DMS 273 treated with DMSO at 0.1 percent for 48 hours (cell line): ENCODE results near the gene CTCF.
"Not testable (repeated sequence)": the region's sequence is repeated elsewhere in the genome, so short reads cannot be mapped to it uniquely, and the experiment has no call there.

Experiments used
- DNase-seq: peaks from one replicate; lab custom pipeline; 2025; lab: John Stamatoyannopoulos, UW

CTCF gene

GRCh38 chr16:67562526-67562917, at the start of gene CTCF:
CTCF (plus strand) TSS chr16:67562526; CDS start chr16:67610833, 48,307 bp downstream.
- peak; percentile 65 for DNase-seq

- DNase-seq = not testable (repeated sequence)
Measured at GRCh38 chr16:67513892-67514291, 48.4 kb upstream of the CTCF start.

GRCh38 chr16:67514382-67514828, 47.9 kb upstream of the CTCF start:
- peak; percentile 54 for DNase-seq

- DNase-seq = no peak
Measured at GRCh38 chr16:67516296-67517154, 45.8 kb upstream of the CTCF start.

- DNase-seq = no peak
Measured at GRCh38 chr16:67517155-67517445, 45.2 kb upstream of the CTCF start.

GRCh38 chr16:67517661-67518423, 44.5 kb upstream of the CTCF start:
- DNase-seq = no peak

GRCh38 chr16:67518676-67519075, 43.6 kb upstream of the CTCF start:
- DNase-seq = no peak

GRCh38 chr16:67519242-67519641, 43.1 kb upstream of the CTCF start:
- DNase-seq = no peak

- DNase-seq = peak; percentile 83
Measured at GRCh38 chr16:67521095-67521804, 41.1 kb upstream of the CTCF start.

- DNase-seq = no peak
Measured at GRCh38 chr16:67525176-67525860, 37.0 kb upstream of the CTCF start.

- DNase-seq = no peak
Measured at GRCh38 chr16:67526149-67526791, 36.1 kb upstream of the CTCF start.

GRCh38 chr16:67528222-67528869, 34.0 kb upstream of the CTCF start, which contains the start of gene RIPOR1:
RIPOR1 (plus strand) TSS chr16:67528829; CDS start chr16:67538447, 9,618 bp downstream.
- DNase-seq = no peak

GRCh38 chr16:67528870-67529581, 33.3 kb upstream of the CTCF start:
- DNase-seq = no peak

GRCh38 chr16:67529582-67530012, 32.7 kb upstream of the CTCF start:
- no peak for DNase-seq

GRCh38 chr16:67530013-67530939, 32.0 kb upstream of the CTCF start:
- DNase-seq = no peak

GRCh38 chr16:67531247-67531646, 31.1 kb upstream of the CTCF start:
- no peak for DNase-seq

GRCh38 chr16:67533024-67533560, 29.2 kb upstream of the CTCF start:
- DNase-seq = no peak

- DNase-seq = not testable (repeated sequence)
Measured at GRCh38 chr16:67533987-67534386, 28.3 kb upstream of the CTCF start.

- DNase-seq = no peak
Measured at GRCh38 chr16:67534431-67534830, 27.9 kb upstream of the CTCF start.
